LoVo (cell line): ENCODE data around the gene CCDC141.
"Not testable (repeated sequence)": the region's sequence is repeated elsewhere in the genome, so short reads cannot be mapped to it uniquely, and the experiment has no call there.

Source experiments
- DNase-seq: peaks from one replicate; pipeline ENCODE4 v3.0.0-alpha.2; 2016; ENCODE audit warnings: low spot score

The CCDC141 gene

GRCh38 chr2:179036353-179036905 lies 13.5 kb downstream of the CCDC141 start:
- DNase-seq: no peak

- no peak for DNase-seq
Measured at GRCh38 chr2:179031731-179032408, 18.1 kb downstream of the CCDC141 start.

GRCh38 chr2:179024445-179024844 lies 25.5 kb downstream of the CCDC141 start:
- no peak for DNase-seq

GRCh38 chr2:179022685-179023084 lies 27.3 kb downstream of the CCDC141 start:
- no peak for DNase-seq

- no peak for DNase-seq
Measured at GRCh38 chr2:179021258-179021657, 28.7 kb downstream of the CCDC141 start.

GRCh38 chr2:179020156-179020750 lies 29.7 kb downstream of the CCDC141 start:
- peak; percentile 9 for DNase-seq

- DNase-seq: no peak
Measured at GRCh38 chr2:179019260-179019659, 30.7 kb downstream of the CCDC141 start.

GRCh38 chr2:179017773-179018357 lies 32.1 kb downstream of the CCDC141 start:
- no peak for DNase-seq

- not testable (repeated sequence) for DNase-seq
Measured at GRCh38 chr2:179014189-179014588, 35.7 kb downstream of the CCDC141 start.

GRCh38 chr2:179005976-179006375 lies 44.0 kb downstream of the CCDC141 start:
- DNase-seq: no peak

- DNase-seq: no peak
Measured at GRCh38 chr2:178999476-178999875, 50.5 kb downstream of the CCDC141 start.

- DNase-seq: no peak
Measured at GRCh38 chr2:178998539-178998938, 51.4 kb downstream of the CCDC141 start.

GRCh38 chr2:178997477-178997876 lies 52.5 kb downstream of the CCDC141 start:
- no peak for DNase-seq

GRCh38 chr2:178997067-178997466 lies 52.9 kb downstream of the CCDC141 start:
- DNase-seq: no peak

- no peak for DNase-seq
Measured at GRCh38 chr2:178994264-178994663, 55.7 kb downstream of the CCDC141 start.

GRCh38 chr2:178993788-178994187 lies 56.1 kb downstream of the CCDC141 start:
- DNase-seq: no peak

GRCh38 chr2:178992719-178993118 lies 57.2 kb downstream of the CCDC141 start:
- DNase-seq: not testable (repeated sequence)

GRCh38 chr2:178990533-178991241 lies 59.2 kb downstream of the CCDC141 start:
- DNase-seq: no peak

GRCh38 chr2:178989424-178989823 lies 60.5 kb downstream of the CCDC141 start:
- DNase-seq: not testable (repeated sequence)

- not testable (repeated sequence) for DNase-seq
Measured at GRCh38 chr2:178982652-178983051, 67.3 kb downstream of the CCDC141 start.

- no peak for DNase-seq
Measured at GRCh38 chr2:178980815-178981214, 69.1 kb downstream of the CCDC141 start.

- DNase-seq: no peak
Measured at GRCh38 chr2:178978667-178979066, 71.3 kb downstream of the CCDC141 start.

- DNase-seq: no peak
Measured at GRCh38 chr2:178976351-178976750, 73.6 kb downstream of the CCDC141 start.
